GM13977 (cell line): ENCODE measurements around the gene OGG1.
A peak's percentile ranks its signal among the peaks of the same experiment; 100 is the strongest.

Experiments
- DNase-seq: peaks from one replicate; pipeline ENCODE4 v3.0.0; 2012; ENCODE audit warnings: low spot score
- in situ Hi-C: fragments of 300-500 bp; cut with MboI; formaldehyde crosslinking; loops from one replicate; pipeline ENCODE4 v1.12.0; 2022; ENCODE audit warnings: low sequenced_read_pairs, low pct_unique_long_range_greater_than_20kb, mixed read lengths, inconsistent platforms; ENCODE audit not compliant: unreplicated experiment
- TF ChIP-seq, protein P1 (sequence below): IDR thresholded peaks from 2 replicates; pipeline ENCODE4 v1.5.1; 2012; ENCODE audit warnings: mild to moderate bottlenecking, control low read depth; ENCODE audit not compliant: insufficient read depth; ENCODE audit errors: extremely low read depth, missing control alignments

The OGG1 gene

DNA sequence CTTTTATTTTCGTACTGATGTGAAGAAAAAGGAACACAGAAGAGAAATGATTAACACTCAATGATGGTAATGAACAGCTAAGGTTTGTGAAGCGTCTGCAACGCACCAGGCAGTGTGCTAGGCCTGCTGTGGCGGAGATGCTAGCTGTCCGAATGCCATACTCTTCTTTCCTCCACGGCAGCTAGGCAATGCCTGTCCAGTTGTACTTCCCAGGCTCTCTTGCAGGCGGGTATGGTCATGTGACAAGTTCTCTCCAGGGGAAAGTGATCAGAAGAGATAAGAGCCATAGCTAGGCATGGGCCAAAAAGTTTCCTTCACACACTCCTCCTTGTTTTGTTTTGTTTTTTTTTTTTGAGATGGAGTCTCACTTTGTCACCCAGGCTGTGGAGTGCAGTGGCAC lies 35.9 kb downstream of the OGG1 start:
- in situ Hi-C loops: no loop called here
- TF ChIP-seq, protein P1, sequence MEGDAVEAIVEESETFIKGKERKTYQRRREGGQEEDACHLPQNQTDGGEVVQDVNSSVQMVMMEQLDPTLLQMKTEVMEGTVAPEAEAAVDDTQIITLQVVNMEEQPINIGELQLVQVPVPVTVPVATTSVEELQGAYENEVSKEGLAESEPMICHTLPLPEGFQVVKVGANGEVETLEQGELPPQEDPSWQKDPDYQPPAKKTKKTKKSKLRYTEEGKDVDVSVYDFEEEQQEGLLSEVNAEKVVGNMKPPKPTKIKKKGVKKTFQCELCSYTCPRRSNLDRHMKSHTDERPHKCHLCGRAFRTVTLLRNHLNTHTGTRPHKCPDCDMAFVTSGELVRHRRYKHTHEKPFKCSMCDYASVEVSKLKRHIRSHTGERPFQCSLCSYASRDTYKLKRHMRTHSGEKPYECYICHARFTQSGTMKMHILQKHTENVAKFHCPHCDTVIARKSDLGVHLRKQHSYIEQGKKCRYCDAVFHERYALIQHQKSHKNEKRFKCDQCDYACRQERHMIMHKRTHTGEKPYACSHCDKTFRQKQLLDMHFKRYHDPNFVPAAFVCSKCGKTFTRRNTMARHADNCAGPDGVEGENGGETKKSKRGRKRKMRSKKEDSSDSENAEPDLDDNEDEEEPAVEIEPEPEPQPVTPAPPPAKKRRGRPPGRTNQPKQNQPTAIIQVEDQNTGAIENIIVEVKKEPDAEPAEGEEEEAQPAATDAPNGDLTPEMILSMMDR: no peak
- DNase-seq: no peak

DNA sequence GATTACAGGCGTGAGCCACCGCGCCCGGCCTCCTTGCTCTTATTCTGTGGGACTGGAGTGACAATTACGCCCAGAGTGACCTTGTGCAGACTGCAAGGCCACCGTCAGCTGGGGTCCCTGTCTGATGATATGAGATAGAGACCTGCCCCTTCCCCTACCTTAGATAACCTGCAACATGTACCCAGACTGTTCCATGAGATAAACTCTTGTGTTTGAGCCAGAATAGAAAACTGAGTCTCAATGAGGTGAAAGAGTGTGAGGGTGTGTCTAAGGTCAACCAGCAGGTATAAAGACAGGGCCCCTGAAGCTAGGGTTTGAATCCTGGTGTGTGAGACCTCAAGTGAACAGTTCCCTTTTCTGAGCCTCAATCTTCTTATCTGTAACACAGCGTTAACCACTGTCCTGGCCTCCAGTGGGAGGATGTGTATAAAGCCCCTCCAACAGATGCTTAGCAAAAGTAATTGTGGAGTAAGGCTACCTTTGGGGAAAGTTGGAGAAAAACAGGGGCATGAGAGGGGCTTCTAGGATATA lies 36.5 kb downstream of the OGG1 start:
- TF ChIP-seq, protein P1: no peak
- in situ Hi-C loops: no loop called here
- no peak for DNase-seq

DNA sequence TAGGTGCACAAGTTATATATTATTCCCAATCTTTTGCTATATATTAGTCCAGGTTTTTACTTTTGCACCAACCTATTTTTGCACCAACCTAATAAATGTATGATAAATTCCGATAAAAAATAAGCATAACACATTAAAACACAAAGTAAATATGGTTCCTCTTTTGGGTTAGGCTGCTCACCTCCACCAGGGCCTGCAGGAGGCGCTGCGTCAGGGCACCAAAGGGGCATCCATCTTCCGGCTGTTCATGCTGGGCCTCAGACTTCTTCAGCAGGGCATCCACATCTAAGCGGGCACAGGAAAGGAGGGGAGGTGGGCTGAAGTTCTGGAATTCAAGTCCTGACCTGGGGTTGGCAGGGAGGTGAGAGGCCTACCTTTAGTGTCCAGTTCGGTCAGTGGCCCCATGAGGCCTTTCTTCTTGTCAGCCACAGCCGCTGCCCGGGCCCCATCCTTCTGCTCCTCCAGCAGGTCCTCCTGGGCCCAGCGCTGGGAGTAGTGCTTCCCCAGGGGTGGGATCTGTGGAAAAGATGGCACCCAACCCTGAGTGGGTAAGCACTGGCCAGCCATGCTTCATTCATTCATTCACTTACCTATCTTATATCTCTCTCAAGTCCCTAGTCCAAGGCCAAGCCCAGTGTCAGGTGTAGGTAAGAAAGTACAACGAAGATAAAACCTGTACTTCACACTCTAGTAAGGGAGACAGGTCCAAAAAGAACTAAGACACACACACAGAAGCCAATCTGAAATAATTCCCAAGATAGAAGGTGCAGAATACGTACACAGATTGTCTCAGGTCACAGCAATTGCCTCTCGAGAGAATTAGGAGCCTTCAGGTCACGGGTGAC lies 37.3 kb downstream of the OGG1 start:
- in situ Hi-C loops: no loop called here
- TF ChIP-seq, protein P1: peak; percentile 59
- DNase-seq: no peak

DNA sequence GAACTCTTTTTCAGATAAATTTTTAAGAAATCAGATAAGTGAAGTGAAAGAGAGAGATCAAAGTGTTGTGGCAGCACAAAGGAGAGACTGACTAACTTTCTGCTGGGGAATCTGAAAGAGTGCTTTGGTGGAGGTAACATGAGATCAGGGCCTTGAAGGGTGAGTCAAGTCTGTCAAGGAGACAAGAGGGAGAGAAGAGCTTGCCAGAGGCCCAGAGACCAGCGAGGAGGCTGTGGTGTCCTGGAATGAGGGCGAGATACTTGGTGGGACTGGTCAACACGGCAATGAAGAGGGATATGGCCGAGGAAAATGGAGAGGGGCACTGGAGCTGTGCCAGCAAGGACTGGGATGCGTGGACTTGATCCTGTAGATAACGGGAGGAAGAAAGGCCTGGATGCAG lies 38.0 kb downstream of the OGG1 start:
- TF ChIP-seq, protein P1: no peak
- in situ Hi-C loops: no loop called here
- no peak for DNase-seq

DNA sequence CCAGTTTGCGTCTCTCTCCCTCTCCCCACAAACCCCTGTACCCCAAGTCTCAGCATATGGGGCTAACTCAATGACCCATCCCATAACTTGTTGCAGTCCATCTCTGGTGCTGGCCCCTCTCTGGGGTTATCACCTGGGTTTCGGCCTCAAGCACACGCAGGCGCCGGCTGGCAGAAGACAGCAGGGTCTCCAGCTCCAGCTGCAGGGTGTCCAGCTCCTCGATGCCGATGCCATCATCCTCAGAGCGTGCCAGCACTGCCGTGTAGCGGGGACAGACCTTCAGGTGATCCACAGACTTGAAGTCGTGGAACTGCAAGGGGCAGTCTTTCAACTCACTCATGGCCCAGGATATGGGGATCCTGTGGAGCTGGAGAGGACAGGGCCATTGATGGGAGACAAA lies 41.4 kb downstream of the OGG1 start:
- no peak for DNase-seq
- in situ Hi-C loops: no loop called here
- TF ChIP-seq, protein P1: no peak

DNA sequence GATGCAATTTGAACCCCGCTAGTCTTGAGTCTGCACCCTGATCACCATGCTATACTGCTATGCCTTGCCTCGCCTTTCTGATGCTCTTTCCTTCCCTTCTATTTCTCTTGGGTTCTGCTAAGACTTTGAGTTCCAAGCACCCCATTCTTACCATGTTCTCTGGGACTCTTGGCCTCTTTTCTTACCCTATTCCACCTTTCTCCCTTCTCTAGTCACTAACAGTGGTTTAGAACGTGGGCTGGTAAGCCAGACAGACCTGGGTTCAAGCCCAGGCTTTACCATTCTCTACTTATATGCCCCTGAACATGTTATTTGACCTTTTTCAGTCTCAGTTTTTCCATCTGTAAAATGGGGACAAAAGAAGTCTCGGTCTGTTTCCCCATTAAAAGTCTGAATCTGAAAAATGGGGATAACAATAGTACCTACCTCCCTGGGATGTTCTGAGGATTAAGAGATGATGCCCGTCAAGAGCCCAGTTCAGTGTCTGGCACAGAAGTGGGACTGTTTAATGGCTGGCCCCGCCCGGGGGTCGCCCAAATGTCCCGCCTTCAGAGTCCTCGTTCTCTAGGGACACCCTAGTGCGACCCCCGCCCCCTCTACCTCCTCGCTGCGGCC lies 42.1 kb downstream of the OGG1 start:
- DNase-seq: no peak
- TF ChIP-seq, protein P1: no peak
- in situ Hi-C loops: no loop called here
